Adrenal gland (tissue), 5 donors: ENCODE results near the gene ATP9B.

Experiments
- POLR2A ChIP-seq, 2 donors: fragments of 450-650 bp; IDR thresholded peaks; one replicate each; pipeline ENCODE4 v1.6.1; 2017; ENCODE audit warnings: antibody characterized with exemption in 2 of 2, mild to moderate bottlenecking in 2 of 2, moderate library complexity in 1 of 2
- TF ChIP-seq, protein P1 (sequence below), 6 experiments: fragments of 450-650 bp in 4 of 6; fragments of 200-600 bp in 2 of 6; sonication (generic) in 1 of 6; IDR thresholded peaks; 1 replicate in 5 of 6; 2 replicates in 1 of 6; pipeline versions ENCODE4 v1.5.1 to v1.8.0; 2016 to 2021; ENCODE audit warnings: antibody characterized with exemption in 6 of 6, mild to moderate bottlenecking in 2 of 6, moderate library complexity in 1 of 6
- donor health status: DM: no; HTN: no; CAD: no.

DNA sequence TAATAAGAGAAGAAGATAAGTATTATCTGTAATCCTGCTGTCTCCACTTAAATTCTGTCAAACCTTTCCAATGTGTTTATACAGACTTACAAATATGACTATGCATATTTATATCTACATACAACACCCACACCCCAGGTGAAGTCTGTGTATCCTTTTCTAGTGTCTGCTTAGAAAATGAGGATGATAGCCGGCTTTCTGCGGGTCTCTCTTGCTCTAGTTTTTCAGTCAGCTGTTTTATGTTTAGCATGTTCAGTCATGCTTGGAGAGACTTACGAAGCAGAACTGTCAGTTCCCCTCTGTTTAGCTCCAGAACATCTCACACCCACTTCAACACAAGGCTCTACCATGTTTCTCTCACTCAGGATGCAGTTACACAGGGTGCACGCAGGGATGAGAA, 189.3 kb downstream of the ATP9B start:
- TF ChIP-seq, protein P1, sequence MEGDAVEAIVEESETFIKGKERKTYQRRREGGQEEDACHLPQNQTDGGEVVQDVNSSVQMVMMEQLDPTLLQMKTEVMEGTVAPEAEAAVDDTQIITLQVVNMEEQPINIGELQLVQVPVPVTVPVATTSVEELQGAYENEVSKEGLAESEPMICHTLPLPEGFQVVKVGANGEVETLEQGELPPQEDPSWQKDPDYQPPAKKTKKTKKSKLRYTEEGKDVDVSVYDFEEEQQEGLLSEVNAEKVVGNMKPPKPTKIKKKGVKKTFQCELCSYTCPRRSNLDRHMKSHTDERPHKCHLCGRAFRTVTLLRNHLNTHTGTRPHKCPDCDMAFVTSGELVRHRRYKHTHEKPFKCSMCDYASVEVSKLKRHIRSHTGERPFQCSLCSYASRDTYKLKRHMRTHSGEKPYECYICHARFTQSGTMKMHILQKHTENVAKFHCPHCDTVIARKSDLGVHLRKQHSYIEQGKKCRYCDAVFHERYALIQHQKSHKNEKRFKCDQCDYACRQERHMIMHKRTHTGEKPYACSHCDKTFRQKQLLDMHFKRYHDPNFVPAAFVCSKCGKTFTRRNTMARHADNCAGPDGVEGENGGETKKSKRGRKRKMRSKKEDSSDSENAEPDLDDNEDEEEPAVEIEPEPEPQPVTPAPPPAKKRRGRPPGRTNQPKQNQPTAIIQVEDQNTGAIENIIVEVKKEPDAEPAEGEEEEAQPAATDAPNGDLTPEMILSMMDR (IDR thresholded peaks at IDR 0.05): no peak
- no peak for TF ChIP-seq POLR2A (IDR thresholded peaks at IDR 0.05)
